ENCODE data around the gene VPS16.

GRCh38 chr20:2889797-2890196, 49.3 kb downstream of the VPS16 start:
- no peak for TF ChIP-seq YY1 (tag by site-specific recombination; IDR thresholded peaks at IDR 0.05)
- no peak for TF ChIP-seq CTCF (tag by site-specific recombination; IDR thresholded peaks at IDR 0.05)
- no peak for TF ChIP-seq ZBTB10 (tag by site-specific recombination; IDR thresholded peaks at IDR 0.05)
- TF ChIP-seq ZNF645 (tag by site-specific recombination; IDR thresholded peaks at IDR 0.05), result no peak
- TF ChIP-seq SETDB1 (IDR thresholded peaks at IDR 0.05; ENCODE audit: insufficient read length, low read length), result no peak
- no peak for TF ChIP-seq SP2 (tag by site-specific recombination; IDR thresholded peaks at IDR 0.05)
